Esophagus (tissue), 2 donors: ENCODE data around the gene PFDN2. TPM values are rescaled to one million over a fixed set of nuclear protein-coding genes. Genes with fewer than 3 reads are reported as not detected.

Experiments
- H3K27ac ChIP-seq, 2 donors: one replicate each; pipeline ENCODE4 v1.5.1; 2013; ENCODE audit warnings: low read depth in 2 of 2, mild to moderate bottlenecking in 2 of 2, inconsistent platforms in 1 of 2, low read length in 1 of 2, moderate library complexity in 1 of 2
- H3K27me3 ChIP-seq, 2 donors: one replicate each; pipeline ENCODE4 v1.6.1; 2013; ENCODE audit warnings: low read length in 2 of 2, control low read depth in 1 of 2, mild to moderate bottlenecking in 1 of 2; ENCODE audit not compliant: insufficient read depth in 2 of 2, control insufficient read depth in 1 of 2
- H3K36me3 ChIP-seq, 2 donors: one replicate each; pipeline ENCODE4 v1.6.1; 2013; ENCODE audit warnings: low read length in 1 of 2; ENCODE audit not compliant: control insufficient read depth in 2 of 2, insufficient read depth in 2 of 2
- H3K4me1 ChIP-seq, 2 donors: one replicate each; pipeline ENCODE4 v1.6.1; 2013; ENCODE audit warnings: low read length in 1 of 2; ENCODE audit not compliant: control insufficient read depth in 2 of 2, insufficient read depth in 2 of 2
- H3K4me3 ChIP-seq, 2 donors: one replicate each; pipeline ENCODE4 v1.5.1; 2013; ENCODE audit warnings: low read length in 2 of 2, mild to moderate bottlenecking in 2 of 2, low read depth in 1 of 2, moderate library complexity in 1 of 2
- H3K9me3 ChIP-seq, 2 donors: one replicate each; pipeline ENCODE4 v1.6.1; 2013; ENCODE audit warnings: mild to moderate bottlenecking in 2 of 2, low read depth in 1 of 2, low read length in 1 of 2, moderate library complexity in 1 of 2; ENCODE audit not compliant: control insufficient read depth in 2 of 2, insufficient read depth in 1 of 2
- WGBS, 2 donors: extraction: QIAGEN DNeasy Blood & Tissue Kit; methylation state at CpG; one replicate each; pipeline ENCODE4 v1.1.7; 2013; 5-methylcytosine and 5-hydroxymethylcytosine counted together
- polyA plus RNA-seq, 2 donors: library from polyadenylated mRNA; stranded (reverse); fragments of 200-250 nt; gene quantifications; one replicate each; pipeline ENCODE4 v1.2.3, GENCODE V29; 2013
- donor health status: healthy with polysubstance abuse.
- donor health status: Bipolar disorder and iron deficiency.

The PFDN2 gene
- polyA plus RNA-seq, 2 donors = 116 to 186 TPM

DNA sequence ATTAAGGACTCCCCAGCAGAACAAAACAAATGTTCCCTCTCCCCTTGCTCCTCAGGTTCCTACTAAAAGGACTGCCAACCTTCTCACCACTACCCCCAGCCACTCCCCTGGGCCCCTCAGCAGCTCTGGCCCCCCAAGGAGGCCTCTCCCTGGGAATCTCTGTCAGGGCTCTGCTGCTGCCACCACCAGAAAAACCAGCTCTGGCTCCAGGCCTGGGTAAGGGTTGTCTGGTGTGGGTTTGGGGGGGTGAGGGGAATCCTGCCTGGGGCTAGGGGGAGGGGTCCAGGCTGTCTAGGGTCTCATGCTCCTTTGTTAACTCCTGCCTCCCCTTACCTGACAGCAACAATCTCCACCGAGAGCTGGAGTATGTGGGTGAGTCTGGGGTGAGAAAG, 33.2 kb downstream of the PFDN2 start:
- Histone ChIP-seq H3K4me1 (peaks cover 3 to 14% of the 10 kb centered on the region in 2 donors), H3K27me3 (no peaks in the 10 kb centered on the region), H3K9me3 (no peaks in the 10 kb centered on the region), H3K27ac (peak overlapping the region; percentile 94 to 96), H3K4me3 (peak overlapping the region; percentile 68 to 73), H3K36me3 (peaks cover 0 to 4% of the 10 kb centered on the region in 2 donors)
- 92% methylated on average over 1 of the region's 1 CpG for WGBS, 2 donors

DNA sequence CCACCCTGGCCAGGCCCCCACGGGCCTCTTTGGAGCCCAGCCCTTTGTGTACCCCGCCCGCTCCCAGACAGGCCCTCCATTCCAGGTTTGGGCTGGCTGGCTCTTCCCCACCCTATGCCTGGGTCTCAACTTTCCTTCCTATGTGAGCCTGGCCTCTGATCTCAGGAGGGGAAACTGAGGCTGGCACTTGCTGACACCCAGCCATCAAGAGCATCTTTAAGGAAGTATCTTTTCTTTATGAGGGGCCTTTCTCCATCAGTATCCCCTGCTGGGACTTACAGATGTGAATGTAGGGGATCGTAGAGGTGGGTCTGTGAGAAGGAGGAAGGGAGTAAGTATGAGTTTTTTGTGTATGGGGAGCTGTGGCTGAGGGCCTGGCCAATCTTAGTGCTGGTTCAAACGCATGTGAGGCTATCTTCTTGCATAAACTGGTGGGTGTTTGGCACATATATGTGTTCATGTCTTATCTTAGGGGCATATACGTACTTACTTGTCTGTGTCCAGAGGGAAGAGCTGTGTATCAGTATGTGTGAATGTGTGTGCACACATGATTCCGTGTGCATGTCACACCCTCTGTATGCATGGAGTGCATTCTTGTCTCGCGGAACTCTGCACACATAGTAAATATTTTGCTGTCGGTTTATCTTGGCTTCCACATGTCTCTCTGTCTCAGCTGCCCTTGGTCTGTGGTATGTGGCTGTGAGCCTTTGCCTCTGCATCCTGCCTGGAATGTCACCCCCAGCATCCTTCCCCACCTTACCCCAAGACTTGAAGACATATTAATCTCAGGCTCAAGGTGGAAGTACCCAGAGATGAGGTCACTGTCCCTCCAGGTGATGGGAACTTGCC, 33.9 kb downstream of the PFDN2 start:
- peak overlapping the region; percentile 9 to 68 for H3K4me3 ChIP-seq
- H3K36me3 ChIP-seq = peaks cover 0 to 7% of the 10 kb centered on the region in 2 donors
- no peaks in the 10 kb centered on the region for H3K27me3 ChIP-seq
- H3K4me1 ChIP-seq = peaks cover 6 to 16% of the 10 kb centered on the region in 2 donors
- no peaks in the 10 kb centered on the region for H3K9me3 ChIP-seq
- H3K27ac ChIP-seq = peak overlapping the region; percentile 94 to 96
- 58 to 65% methylated on average over 10 of the region's 10 CpGs for WGBS, 2 donors

DNA sequence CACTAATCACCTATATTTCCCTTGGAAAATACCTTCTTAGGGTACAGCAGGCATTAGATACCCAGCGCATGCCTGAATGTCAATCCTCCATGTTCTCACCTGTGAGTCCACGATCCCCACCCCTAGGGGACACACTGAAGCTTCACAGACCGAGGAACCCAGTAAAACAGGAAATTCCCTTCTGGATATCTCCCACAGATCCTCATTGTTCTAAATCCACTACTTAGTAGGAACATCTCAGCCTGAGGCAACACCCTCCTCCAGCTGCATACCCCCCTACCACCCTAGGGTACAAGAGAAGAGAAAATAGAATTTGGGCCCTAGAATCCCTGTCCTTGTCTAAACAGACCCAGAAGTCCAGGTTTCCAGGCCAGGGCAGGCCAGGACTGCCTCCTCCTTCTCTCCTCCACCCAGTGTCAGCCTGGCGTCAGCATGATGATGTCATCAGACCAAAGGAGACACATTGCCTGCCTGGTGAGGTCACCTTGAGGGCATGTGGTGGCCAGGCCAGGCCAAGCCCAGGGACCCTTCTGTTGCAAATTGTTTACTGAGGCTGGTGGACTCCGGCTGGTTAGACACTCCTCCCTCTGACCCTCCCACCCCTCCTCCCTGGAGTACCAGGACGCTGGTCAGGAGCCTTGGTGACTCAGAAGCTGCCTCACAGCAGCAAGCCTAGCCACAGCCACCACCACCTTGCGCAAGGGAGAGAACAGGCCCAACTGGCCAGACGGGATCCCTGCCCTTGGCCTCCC, 34.7 kb downstream of the PFDN2 start:
- Histone ChIP-seq H3K4me3 (peak overlapping the region; percentile 20 to 68), H3K36me3 (peaks cover 0 to 7% of the 10 kb centered on the region in 2 donors), H3K27ac (peak overlapping the region; percentile 96), H3K27me3 (no peaks in the 10 kb centered on the region), H3K4me1 (peaks cover 6 to 16% of the 10 kb centered on the region in 2 donors), H3K9me3 (no peaks in the 10 kb centered on the region)
- 39% methylated on average over 8 of the region's 8 CpGs for WGBS, 2 donors

- Histone ChIP-seq H3K36me3 (peaks cover 0 to 9% of the 10 kb centered on the region in 2 donors), H3K27ac (peak overlapping the region; percentile 96), H3K27me3 (no peaks in the 10 kb centered on the region), H3K4me1 (peaks cover 6 to 16% of the 10 kb centered on the region in 2 donors), H3K9me3 (no peaks in the 10 kb centered on the region), H3K4me3 (peak overlapping the region; percentile 12 to 41)
- 58 to 70% methylated on average over 2 of the region's 2 CpGs for WGBS, 2 donors
These were observed 35.4 kb downstream of the PFDN2 start for GRCh38 chr1:161082483-161082882.

DNA sequence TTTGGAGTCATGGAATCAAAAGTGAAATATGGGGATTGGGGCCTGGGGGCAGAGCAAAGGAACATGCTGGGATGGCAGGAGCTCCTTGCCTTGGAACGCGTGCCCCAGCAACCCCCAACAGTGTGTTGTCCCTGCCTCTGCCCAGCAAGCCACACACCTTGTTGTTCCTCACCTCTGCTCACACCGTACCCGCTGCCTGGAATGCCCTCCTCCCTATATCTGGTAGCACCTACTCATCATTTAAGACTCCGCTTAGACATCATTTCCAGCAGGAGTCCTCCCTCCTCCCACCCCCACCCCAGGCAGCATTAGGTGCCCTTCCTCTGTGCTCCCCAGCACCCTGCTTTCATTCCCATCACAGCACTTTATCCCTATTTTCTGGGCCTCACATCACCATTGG, 36.3 kb downstream of the PFDN2 start:
- 69 to 70% methylated on average over 5 of the region's 5 CpGs for WGBS, 2 donors
- Histone ChIP-seq H3K9me3 (no peaks in the 10 kb centered on the region), H3K27ac (peak overlapping the region; percentile 96), H3K36me3 (peaks cover 0 to 14% of the 10 kb centered on the region in 2 donors), H3K27me3 (no peaks in the 10 kb centered on the region), H3K4me1 (peaks cover 6 to 21% of the 10 kb centered on the region in 2 donors), H3K4me3 (peak overlapping the region in 1 of 2 donors; percentile 11)

DNA sequence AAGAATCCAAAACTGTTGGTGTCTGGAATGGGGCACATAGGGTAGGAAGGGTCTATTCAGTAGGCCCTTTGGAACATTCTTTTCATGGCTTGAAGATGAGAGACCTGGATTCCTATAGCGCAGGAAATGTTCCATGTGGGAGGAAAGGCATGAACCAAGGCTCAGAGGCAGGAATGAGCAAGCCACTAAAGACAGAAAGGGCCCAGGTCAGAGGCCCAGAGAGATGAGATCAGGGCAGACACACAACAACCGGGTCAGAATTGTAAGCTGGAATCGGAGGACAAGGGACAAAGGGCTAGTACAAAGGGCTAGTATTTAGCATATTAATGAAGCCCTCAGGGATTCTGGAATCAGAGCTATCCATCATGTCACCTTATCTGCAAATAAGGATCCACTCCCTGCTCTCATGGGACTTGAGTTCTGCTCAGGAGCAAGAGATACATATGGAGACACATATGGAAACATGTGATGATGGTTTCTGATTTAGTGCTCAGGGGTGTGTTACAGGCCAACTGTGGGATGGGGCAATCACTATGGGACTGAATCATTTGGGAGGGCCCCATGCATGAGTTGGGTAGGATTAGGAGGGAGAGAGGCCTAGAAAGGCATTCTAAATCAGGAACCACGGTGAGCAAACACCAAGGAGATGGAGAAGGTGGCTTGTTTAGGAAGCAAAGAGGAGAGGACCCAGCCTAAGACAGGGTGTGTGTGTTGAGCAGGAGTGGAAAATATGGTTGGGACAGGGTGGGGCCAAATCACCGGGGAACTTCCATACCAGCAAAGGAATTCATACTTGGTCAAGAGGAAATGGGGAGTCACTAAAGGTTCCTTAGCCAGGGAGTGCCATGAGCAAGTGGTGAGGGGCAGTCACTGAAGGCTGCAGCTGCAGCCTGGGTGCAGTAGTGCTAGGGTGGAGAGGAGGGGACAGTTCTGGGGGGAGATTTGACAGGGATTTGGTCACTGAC, 37.1 kb downstream of the PFDN2 start:
- Histone ChIP-seq H3K27me3 (no peaks in the 10 kb centered on the region), H3K9me3 (no peaks in the 10 kb centered on the region), H3K36me3 (peaks cover 0 to 17% of the 10 kb centered on the region in 2 donors), H3K4me1 (peaks cover 6 to 23% of the 10 kb centered on the region in 2 donors), H3K4me3 (peak overlapping the region in 1 of 2 donors; percentile 11), H3K27ac (peak overlapping the region; percentile 96)
- WGBS, 2 donors = 67 to 69% methylated on average over 5 of the region's 5 CpGs

- Histone ChIP-seq H3K4me3 (peak overlapping the region; percentile 8 to 16), H3K27ac (peak overlapping the region; percentile 96), H3K4me1 (peaks cover 6 to 26% of the 10 kb centered on the region in 2 donors), H3K27me3 (no peaks in the 10 kb centered on the region), H3K9me3 (no peaks in the 10 kb centered on the region), H3K36me3 (peaks cover 0 to 20% of the 10 kb centered on the region in 2 donors)
- WGBS, 2 donors = 68 to 71% methylated on average over 41 of the region's 41 CpGs
These were observed 38.3 kb downstream of the PFDN2 start for GRCh38 chr1:161079436-161080110.

GRCh38 chr1:161077426-161077825, 40.4 kb downstream of the PFDN2 start:
- Histone ChIP-seq H3K27ac (peak overlapping the region; percentile 45 to 77), H3K27me3 (no peaks in the 10 kb centered on the region), H3K9me3 (no peaks in the 10 kb centered on the region), H3K4me1 (peaks cover 15 to 42% of the 10 kb centered on the region in 2 donors), H3K4me3 (no peak overlapping the region), H3K36me3 (peaks cover 0 to 33% of the 10 kb centered on the region in 2 donors)
- WGBS, 2 donors = 78 to 83% methylated on average over 9 of the region's 9 CpGs
